ENCODE results near the gene KCNAB1. TPM values are rescaled to one million over a fixed set of nuclear protein-coding genes. Genes with fewer than 3 reads are reported as not detected.
A peak's percentile ranks its signal among the peaks of the same experiment; 100 is the strongest.

The KCNAB1 gene
- total and polyA plus RNA-seq, 2 experiments from 2014 or later: 0.80 to 1.4 TPM

- Histone ChIP-seq H3K9me3 (ENCODE audit: low read depth) (no peaks in the 10 kb centered on the region), H3K27ac (no peak overlapping the region), H3K4me3 (no peak overlapping the region), H3K79me2 (peaks cover 77% of the 10 kb centered on the region), H2AFZ (no peak overlapping the region), H3K9me2 (replicated peaks; ENCODE audit: insufficient read depth) (no peaks in the 10 kb centered on the region), H3K27me3 (no peaks in the 10 kb centered on the region), H4K20me1 (ENCODE audit: insufficient read depth, poor library complexity, severe bottlenecking) (peaks cover 29% of the 10 kb centered on the region), H3K36me3 (replicated peaks; ENCODE audit: insufficient read depth, low read depth) (no peaks in the 10 kb centered on the region), H3K4me1 (ENCODE audit: insufficient read depth) (peaks cover 17% of the 10 kb centered on the region), H3K4me2 (no peak overlapping the region)
- WGBS (ENCODE audit: low lambda C conversion rate, missing lambda C conversion rate): 85% methylated on average over 4 of the region's 4 CpGs
- no peak for TF ChIP-seq EZH2phosphoT487 (IDR thresholded peaks at IDR 0.05; ENCODE audit: low read depth, severe bottlenecking, unreplicated experiment)
- TF ChIP-seq, protein P1, sequence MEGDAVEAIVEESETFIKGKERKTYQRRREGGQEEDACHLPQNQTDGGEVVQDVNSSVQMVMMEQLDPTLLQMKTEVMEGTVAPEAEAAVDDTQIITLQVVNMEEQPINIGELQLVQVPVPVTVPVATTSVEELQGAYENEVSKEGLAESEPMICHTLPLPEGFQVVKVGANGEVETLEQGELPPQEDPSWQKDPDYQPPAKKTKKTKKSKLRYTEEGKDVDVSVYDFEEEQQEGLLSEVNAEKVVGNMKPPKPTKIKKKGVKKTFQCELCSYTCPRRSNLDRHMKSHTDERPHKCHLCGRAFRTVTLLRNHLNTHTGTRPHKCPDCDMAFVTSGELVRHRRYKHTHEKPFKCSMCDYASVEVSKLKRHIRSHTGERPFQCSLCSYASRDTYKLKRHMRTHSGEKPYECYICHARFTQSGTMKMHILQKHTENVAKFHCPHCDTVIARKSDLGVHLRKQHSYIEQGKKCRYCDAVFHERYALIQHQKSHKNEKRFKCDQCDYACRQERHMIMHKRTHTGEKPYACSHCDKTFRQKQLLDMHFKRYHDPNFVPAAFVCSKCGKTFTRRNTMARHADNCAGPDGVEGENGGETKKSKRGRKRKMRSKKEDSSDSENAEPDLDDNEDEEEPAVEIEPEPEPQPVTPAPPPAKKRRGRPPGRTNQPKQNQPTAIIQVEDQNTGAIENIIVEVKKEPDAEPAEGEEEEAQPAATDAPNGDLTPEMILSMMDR (IDR thresholded peaks at IDR 0.05; ENCODE audit: poor library complexity): no peak
- DNase-seq (ENCODE audit: low spot score): no peak
Measured at GRCh38 chr3:156551261-156551660, 430.9 kb downstream of the KCNAB1 start.

- no peak for DNase-seq (ENCODE audit: low spot score)
- no peaks in the 10 kb centered on the region for H3K9me2 ChIP-seq (replicated peaks; ENCODE audit: insufficient read depth)
- no peaks in the 10 kb centered on the region for H3K27me3 ChIP-seq
- H3K4me2 ChIP-seq: peak overlapping the region; percentile 18
- TF ChIP-seq EZH2 (IDR thresholded peaks at IDR 0.05; ENCODE audit: borderline replicate concordance): no peak
- H4K20me1 ChIP-seq (ENCODE audit: insufficient read depth, poor library complexity, severe bottlenecking): peaks cover 29% of the 10 kb centered on the region
- 71% methylated on average over 4 of the region's 4 CpGs for WGBS (ENCODE audit: low lambda C conversion rate, missing lambda C conversion rate)
- no peaks in the 10 kb centered on the region for H3K36me3 ChIP-seq (replicated peaks; ENCODE audit: insufficient read depth, low read depth)
- peaks cover 17% of the 10 kb centered on the region for H3K4me1 ChIP-seq (ENCODE audit: insufficient read depth)
- peaks cover 74% of the 10 kb centered on the region for H3K79me2 ChIP-seq
- H2AFZ ChIP-seq: no peak overlapping the region
- no peak overlapping the region for H3K4me3 ChIP-seq
- no peak overlapping the region for H3K27ac ChIP-seq
- no peaks in the 10 kb centered on the region for H3K9me3 ChIP-seq (ENCODE audit: low read depth)
Measured at GRCh38 chr3:156551746-156552145, 431.4 kb downstream of the KCNAB1 start.

DNA sequence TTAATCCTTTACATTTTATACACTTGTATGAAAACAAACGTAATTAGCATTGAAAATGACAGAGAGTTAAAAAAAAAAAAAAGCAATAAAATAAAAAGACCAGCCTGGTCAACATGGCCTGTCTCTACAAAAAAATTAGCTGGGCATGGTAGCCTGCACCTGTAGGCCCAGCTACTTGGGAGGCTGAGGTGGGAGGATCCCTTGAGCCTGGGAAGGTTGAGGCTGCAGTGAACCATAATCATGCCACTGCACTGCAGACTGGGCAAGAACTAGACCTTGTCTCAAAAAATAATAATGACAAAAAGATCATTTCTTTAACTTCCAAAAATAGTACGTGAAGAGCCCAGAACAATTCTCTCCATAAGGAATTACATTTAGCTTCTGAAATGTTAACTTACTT, 432.6 kb downstream of the KCNAB1 start:
- Histone ChIP-seq H3K27ac (no peak overlapping the region), H3K9me3 (ENCODE audit: low read depth) (no peaks in the 10 kb centered on the region), H3K4me3 (peak overlapping the region; percentile 54), H3K9me2 (replicated peaks; ENCODE audit: insufficient read depth) (no peaks in the 10 kb centered on the region), H2AFZ (no peak overlapping the region), H3K4me2 (peak overlapping the region; percentile 78), H3K27me3 (no peaks in the 10 kb centered on the region), H3K79me2 (peaks cover 66% of the 10 kb centered on the region), H4K20me1 (ENCODE audit: insufficient read depth, poor library complexity, severe bottlenecking) (peaks cover 29% of the 10 kb centered on the region), H3K36me3 (replicated peaks; ENCODE audit: insufficient read depth, low read depth) (no peaks in the 10 kb centered on the region), H3K4me1 (ENCODE audit: insufficient read depth) (peaks cover 17% of the 10 kb centered on the region)
- TF ChIP-seq, protein P1 (IDR thresholded peaks at IDR 0.05; ENCODE audit: poor library complexity): no peak
- TF ChIP-seq EZH2phosphoT487 (IDR thresholded peaks at IDR 0.05; ENCODE audit: low read depth, severe bottlenecking, unreplicated experiment) (no peak), EZH2 (IDR thresholded peaks at IDR 0.05; ENCODE audit: borderline replicate concordance) (no peak)
- 89% methylated on average over 2 of the region's 2 CpGs for WGBS (ENCODE audit: low lambda C conversion rate, missing lambda C conversion rate)
- DNase-seq (ENCODE audit: low spot score): no peak

DNA sequence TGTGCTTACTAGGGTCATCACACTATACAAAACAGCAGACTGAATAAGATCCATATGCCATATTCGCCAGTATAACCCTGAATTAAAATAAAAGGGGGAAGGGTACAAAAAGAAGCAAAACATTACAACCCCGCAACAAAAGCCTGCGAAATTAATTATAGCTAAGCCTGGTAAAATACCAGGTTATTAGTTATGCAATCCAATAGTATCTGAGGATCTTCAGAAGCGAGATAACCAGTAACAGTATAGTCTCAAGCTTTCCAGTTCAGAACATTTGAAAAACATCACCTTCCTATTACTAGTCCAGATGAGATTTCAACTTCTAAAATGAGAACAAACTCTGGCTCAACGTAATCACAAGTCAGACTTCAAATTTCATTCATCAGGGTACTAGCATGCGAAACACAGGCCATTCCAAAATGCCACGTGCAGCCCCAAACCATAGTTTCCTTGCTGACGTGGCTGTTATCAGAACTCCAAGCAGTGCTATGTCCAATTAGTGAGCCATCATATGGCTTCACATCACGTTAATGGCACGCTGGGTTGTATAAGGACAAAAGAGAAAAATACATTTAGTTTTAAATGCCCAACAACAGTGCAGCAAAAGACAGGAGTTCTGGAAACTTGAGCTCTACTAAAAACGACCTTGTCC, 433.5 kb downstream of the KCNAB1 start:
- Histone ChIP-seq H2AFZ (no peak overlapping the region), H3K4me3 (peak overlapping the region; percentile 54), H3K27me3 (no peaks in the 10 kb centered on the region), H3K79me2 (peaks cover 57% of the 10 kb centered on the region), H3K4me2 (peak overlapping the region; percentile 78), H3K9me2 (replicated peaks; ENCODE audit: insufficient read depth) (no peaks in the 10 kb centered on the region), H3K36me3 (replicated peaks; ENCODE audit: insufficient read depth, low read depth) (no peaks in the 10 kb centered on the region), H3K4me1 (ENCODE audit: insufficient read depth) (peaks cover 17% of the 10 kb centered on the region), H3K27ac (peak overlapping the region; percentile 90), H3K9me3 (ENCODE audit: low read depth) (no peaks in the 10 kb centered on the region), H4K20me1 (ENCODE audit: insufficient read depth, poor library complexity, severe bottlenecking) (peaks cover 24% of the 10 kb centered on the region)
- TF ChIP-seq EZH2 (IDR thresholded peaks at IDR 0.05; ENCODE audit: borderline replicate concordance) (no peak), EZH2phosphoT487 (IDR thresholded peaks at IDR 0.05; ENCODE audit: low read depth, severe bottlenecking, unreplicated experiment) (no peak)
- TF ChIP-seq, protein P1 (IDR thresholded peaks at IDR 0.05; ENCODE audit: poor library complexity): no peak
- WGBS (ENCODE audit: low lambda C conversion rate, missing lambda C conversion rate): 23% methylated on average over 11 of the region's 11 CpGs
- DNase-seq (ENCODE audit: low spot score): peak; percentile 52

All from hepatocyte (in vitro differentiated cells).